ENCODE measurements around the gene SMAGP. TPM values are rescaled to one million over a fixed set of nuclear protein-coding genes. Genes with fewer than 3 reads are reported as not detected.
"Not testable (repeated sequence)": the region's sequence is repeated elsewhere in the genome, so short reads cannot be mapped to it uniquely, and the experiment has no call there.

SMAGP gene
- total RNA-seq, 4 donors from 2014 or later = 29.5 to 144 (median 104) TPM

- Histone ChIP-seq H3K4me1 (peaks cover 0 to 33% (median 18%) of the 10 kb centered on the region in 4 donors), H3K4me3 (no peak overlapping the region), H3K27me3 (no peaks in the 10 kb centered on the region), H3K36me3 (no peaks in the 10 kb centered on the region), H3K27ac (peak overlapping the region; percentile 77 to 87 (median 84)), H3K9me3 (no peaks in the 10 kb centered on the region)
- 50 to 56% methylated on average over 5 to 6 of the region's 6 CpGs for WGBS, 2 donors (ENCODE audit: low coverage in 1 of 2)
- in situ Hi-C loops (cut with MboI; ENCODE audit: low pct_ligation_motif_present in 1 of 4, low pct_unique_long_range_greater_than_20kb in 1 of 4, low sequenced_read_pairs in 3 of 4) (no loop called here), intact Hi-C loops (cut with DNase I; ENCODE audit: low total_unique reads) (no loop called here)
- peak; percentile 60 for DNase-seq
- TF ChIP-seq POLR2AphosphoS5 (IDR thresholded peaks at IDR 0.05) = peak; percentile 46 to 92 (median 78)
- no peak for TF ChIP-seq CTCF (IDR thresholded peaks at IDR 0.05)
- peak; percentile 56 for TF ChIP-seq POLR2A (IDR thresholded peaks at IDR 0.05)
- TF ChIP-seq EP300 (IDR thresholded peaks at IDR 0.05; ENCODE audit: low read depth) = no peak
Observed at GRCh38 chr12:51307655-51308593, 37.7 kb upstream of the SMAGP start.

GRCh38 chr12:51306507-51306906, 36.3 kb upstream of the SMAGP start:
- TF ChIP-seq POLR2A (IDR thresholded peaks at IDR 0.05) = no peak
- TF ChIP-seq CTCF (IDR thresholded peaks at IDR 0.05) = no peak
- no peaks in the 10 kb centered on the region for H3K36me3 ChIP-seq
- no peak for DNase-seq
- intact Hi-C loops (cut with DNase I; ENCODE audit: low total_unique reads) (no loop called here), in situ Hi-C loops (cut with MboI; ENCODE audit: low pct_ligation_motif_present in 1 of 4, low pct_unique_long_range_greater_than_20kb in 1 of 4, low sequenced_read_pairs in 3 of 4) (no loop called here)
- no peaks in the 10 kb centered on the region for H3K27me3 ChIP-seq
- H3K4me3 ChIP-seq = no peak overlapping the region
- WGBS, 2 donors (ENCODE audit: low coverage in 1 of 2) = 80 to 86% methylated on average over 5 of the region's 5 CpGs
- peaks cover 0 to 33% (median 18%) of the 10 kb centered on the region in 4 donors for H3K4me1 ChIP-seq
- no peaks in the 10 kb centered on the region for H3K9me3 ChIP-seq
- H3K27ac ChIP-seq = peak overlapping the region in 2 of 4 donors; percentile 84 to 87

GRCh38 chr12:51300768-51301167, 30.6 kb upstream of the SMAGP start:
- H3K9me3 ChIP-seq; H3K27ac ChIP-seq; H3K4me1 ChIP-seq; H3K27me3 ChIP-seq; in situ Hi-C loops (cut with MboI; ENCODE audit: low pct_ligation_motif_present in 1 of 4, low pct_unique_long_range_greater_than_20kb in 1 of 4, low sequenced_read_pairs in 3 of 4); intact Hi-C loops (cut with DNase I; ENCODE audit: low total_unique reads); DNase-seq; H3K4me3 ChIP-seq; H3K36me3 ChIP-seq: not testable (repeated sequence)
- WGBS, 2 donors (ENCODE audit: low coverage in 1 of 2) = 91 to 100% methylated on average over 2 to 10 of the region's 10 CpGs

- Histone ChIP-seq H3K36me3 (no peaks in the 10 kb centered on the region), H3K4me3 (no peak overlapping the region), H3K27ac (no peak overlapping the region), H3K4me1 (peaks cover 0 to 10% (median 0%) of the 10 kb centered on the region in 4 donors), H3K27me3 (no peaks in the 10 kb centered on the region), H3K9me3 (no peaks in the 10 kb centered on the region)
- intact Hi-C loops (cut with DNase I; ENCODE audit: low total_unique reads) (no loop called here), in situ Hi-C loops (cut with MboI; ENCODE audit: low pct_ligation_motif_present in 1 of 4, low pct_unique_long_range_greater_than_20kb in 1 of 4, low sequenced_read_pairs in 3 of 4) (no loop called here)
- no peak for DNase-seq
- TF ChIP-seq POLR2A (IDR thresholded peaks at IDR 0.05) (no peak), CTCF (IDR thresholded peaks at IDR 0.05) (no peak), POLR2AphosphoS5 (IDR thresholded peaks at IDR 0.05) (no peak), EP300 (IDR thresholded peaks at IDR 0.05; ENCODE audit: low read depth) (no peak)
- 81 to 84% methylated on average over 3 to 5 of the region's 5 CpGs for WGBS, 2 donors (ENCODE audit: low coverage in 1 of 2)
Observed at GRCh38 chr12:51295651-51296050, 25.4 kb upstream of the SMAGP start.

- in situ Hi-C loops (cut with MboI; ENCODE audit: low pct_ligation_motif_present in 1 of 4, low pct_unique_long_range_greater_than_20kb in 1 of 4, low sequenced_read_pairs in 3 of 4); H3K27me3 ChIP-seq; intact Hi-C loops (cut with DNase I; ENCODE audit: low total_unique reads); H3K4me3 ChIP-seq; H3K27ac ChIP-seq; H3K36me3 ChIP-seq; H3K9me3 ChIP-seq; DNase-seq: not testable (repeated sequence)
- WGBS, 2 donors (ENCODE audit: low coverage in 1 of 2) = 70 to 76% methylated on average over 2 to 10 of the region's 10 CpGs
- peaks cover 0 to 10% (median 0%) of the 10 kb centered on the region in 4 donors for H3K4me1 ChIP-seq
Observed at GRCh38 chr12:51294097-51294496, 23.9 kb upstream of the SMAGP start.
